ENCODE measurements around the gene SZRD1. TPM values are rescaled to one million over a fixed set of nuclear protein-coding genes. Genes with fewer than 3 reads are reported as not detected.

SZRD1 gene
- total and polyA plus RNA-seq, 2 donors (not counting 3 experiments of a cell fraction or from before 2014, with no cell fraction given), result 162 to 164 TPM

- dilution Hi-C loops (cut with MboI; ENCODE audit: extremely low pct_ligation_motif_present, low sequenced_read_pairs), result no loop called here
- TF ChIP-seq POLR2AphosphoS5 (IDR thresholded peaks at IDR 0.05; ENCODE audit: insufficient read depth, low read depth, low read length), result no peak
- TF ChIP-seq GATA2 (IDR thresholded peaks at IDR 0.05; ENCODE audit: insufficient read depth, insufficient read length, low read depth, low read length), result no peak
- no peak for TF ChIP-seq MYC (IDR thresholded peaks at IDR 0.05; ENCODE audit: low read depth, low read length)
- no peak for TF ChIP-seq EZH2 (IDR thresholded peaks at IDR 0.05; ENCODE audit: borderline replicate concordance, low read depth, low read length, severe bottlenecking)
- TF ChIP-seq, protein P1, sequence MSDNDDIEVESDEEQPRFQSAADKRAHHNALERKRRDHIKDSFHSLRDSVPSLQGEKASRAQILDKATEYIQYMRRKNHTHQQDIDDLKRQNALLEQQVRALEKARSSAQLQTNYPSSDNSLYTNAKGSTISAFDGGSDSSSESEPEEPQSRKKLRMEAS (IDR thresholded peaks at IDR 0.05; ENCODE audit: insufficient read depth, insufficient read length), result no peak
- no peak for TF ChIP-seq JUN (IDR thresholded peaks at IDR 0.05; ENCODE audit: borderline replicate concordance, insufficient read depth, insufficient read length, low read depth)
- no peak for TF ChIP-seq FOS (IDR thresholded peaks at IDR 0.05; ENCODE audit: borderline replicate concordance, insufficient read depth, low read length)
- TF ChIP-seq, protein P2, sequence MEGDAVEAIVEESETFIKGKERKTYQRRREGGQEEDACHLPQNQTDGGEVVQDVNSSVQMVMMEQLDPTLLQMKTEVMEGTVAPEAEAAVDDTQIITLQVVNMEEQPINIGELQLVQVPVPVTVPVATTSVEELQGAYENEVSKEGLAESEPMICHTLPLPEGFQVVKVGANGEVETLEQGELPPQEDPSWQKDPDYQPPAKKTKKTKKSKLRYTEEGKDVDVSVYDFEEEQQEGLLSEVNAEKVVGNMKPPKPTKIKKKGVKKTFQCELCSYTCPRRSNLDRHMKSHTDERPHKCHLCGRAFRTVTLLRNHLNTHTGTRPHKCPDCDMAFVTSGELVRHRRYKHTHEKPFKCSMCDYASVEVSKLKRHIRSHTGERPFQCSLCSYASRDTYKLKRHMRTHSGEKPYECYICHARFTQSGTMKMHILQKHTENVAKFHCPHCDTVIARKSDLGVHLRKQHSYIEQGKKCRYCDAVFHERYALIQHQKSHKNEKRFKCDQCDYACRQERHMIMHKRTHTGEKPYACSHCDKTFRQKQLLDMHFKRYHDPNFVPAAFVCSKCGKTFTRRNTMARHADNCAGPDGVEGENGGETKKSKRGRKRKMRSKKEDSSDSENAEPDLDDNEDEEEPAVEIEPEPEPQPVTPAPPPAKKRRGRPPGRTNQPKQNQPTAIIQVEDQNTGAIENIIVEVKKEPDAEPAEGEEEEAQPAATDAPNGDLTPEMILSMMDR (IDR thresholded peaks at IDR 0.05; ENCODE audit: extremely low read depth in 1 of 2, insufficient read depth in 1 of 2, low read depth in 1 of 2, low read length in 2 of 2), result no peak
- no peak for TF ChIP-seq POLR2A (IDR thresholded peaks at IDR 0.05; ENCODE audit: low read depth, low read length)
- DNase-seq (ENCODE audit: low read depth, low spot score) (no peak), FAIRE-seq (no peak)
- no peak overlapping the region for H3K9ac ChIP-seq (replicated peaks; ENCODE audit: extremely low read depth, insufficient read depth, low read length)
- no peaks in the 10 kb centered on the region for H3K27me3 ChIP-seq (ENCODE audit: control insufficient read depth in 2 of 2, insufficient read depth in 2 of 2, low read length in 2 of 2)
- H4K20me1 ChIP-seq (replicated peaks; ENCODE audit: control insufficient read depth, extremely low read depth, insufficient read depth, low read length), result no peaks in the 10 kb centered on the region
- no peaks in the 10 kb centered on the region for H3K9me1 ChIP-seq (replicated peaks; ENCODE audit: control insufficient read depth, extremely low read depth, insufficient read depth, low read length)
- CTCF ChIA-PET, result no interaction called here
- intact Hi-C loops (cut with micrococcal nuclease), result no loop called here
- no peaks in the 10 kb centered on the region for H3K79me2 ChIP-seq (ENCODE audit: control insufficient read depth, insufficient read depth, low read length)
- no peaks in the 10 kb centered on the region for H3K36me3 ChIP-seq (ENCODE audit: control insufficient read depth in 2 of 2, extremely low read depth in 1 of 2, insufficient read depth in 2 of 2, low read length in 2 of 2)
- no peak overlapping the region for H3K4me2 ChIP-seq (ENCODE audit: insufficient read depth, low read length)
- BruUV-seq (replicated peaks), result no TSS peak
- H3K27ac ChIP-seq (ENCODE audit: insufficient read depth, low read depth, low read length), result no peak overlapping the region
- no peaks in the 10 kb centered on the region for H3K4me1 ChIP-seq (ENCODE audit: control insufficient read depth, extremely low read depth, insufficient read depth, low read length)
- H3K9me3 ChIP-seq (replicated peaks; ENCODE audit: control insufficient read depth, insufficient read depth, low read length), result no peaks in the 10 kb centered on the region
- POLR2A ChIA-PET, result no interaction called here
- H2AFZ ChIP-seq (ENCODE audit: low read depth, low read length), result no peak overlapping the region
- no peak overlapping the region for H3K4me3 ChIP-seq (replicated peaks in 1 of 3; ENCODE audit: insufficient read depth in 1 of 3, low read depth in 1 of 3, low read length in 3 of 3)
Observed at GRCh38 chr1:16410803-16411202, 43.8 kb downstream of the SZRD1 start.

Measured in endothelial cell of umbilical vein (primary cell).